MCF 10A (cell line): ENCODE results near the gene NRXN3. TPM values are rescaled to one million over a fixed set of nuclear protein-coding genes. Genes with fewer than 3 reads are reported as not detected.

Source experiments
- BruUV-seq: library from RNA; stranded (reverse); fragments of 400-500 nt; replicated peaks from 2 replicates; lab custom pipeline; 2021; lab: Mats Ljungman, UMichigan
- CTCF ChIA-PET: fragments of 300-600 bp; sonication (Branson Sonifier 250); formaldehyde crosslinking; extraction: SDS; loops from one replicate; lab custom pipeline; 2021; ENCODE audit warnings: antibody characterized with exemption, inconsistent platforms; lab: Yijun Ruan, JAX
- POLR2A ChIA-PET: fragments of 300-600, 350-650 bp; sonication (Branson Sonifier 250); formaldehyde crosslinking; extraction: SDS; loops from one replicate; lab custom pipeline; 2020; ENCODE audit warnings: antibody characterized with exemption, inconsistent platforms; lab: Yijun Ruan, JAX
- DNase-seq: peaks from one replicate; pipeline ENCODE4 v3.0.0-alpha.2; 2018; ENCODE audit not compliant: unreplicated experiment
- H3K27ac Mint-ChIP-seq: one replicate; pipeline ENCODE4 v1.8.0; 2022; ENCODE audit warnings: mild to moderate bottlenecking, low read depth, mixed read lengths; ENCODE audit not compliant: unreplicated experiment
- H3K27me3 Mint-ChIP-seq: one replicate; pipeline ENCODE4 v1.8.0; 2022; ENCODE audit warnings: mixed read lengths; ENCODE audit not compliant: insufficient read depth, unreplicated experiment
- H3K36me3 Mint-ChIP-seq: one replicate; pipeline ENCODE4 v1.8.0; 2022; ENCODE audit warnings: mild to moderate bottlenecking, moderate library complexity, mixed read lengths; ENCODE audit not compliant: insufficient read depth, unreplicated experiment
- H3K4me1 Mint-ChIP-seq: one replicate; pipeline ENCODE4 v1.8.0; 2022; ENCODE audit warnings: mixed read lengths; ENCODE audit not compliant: insufficient read depth, unreplicated experiment
- H3K4me3 Mint-ChIP-seq: one replicate; pipeline ENCODE4 v1.8.0; 2022; ENCODE audit warnings: mild to moderate bottlenecking, moderate library complexity, mixed read lengths; ENCODE audit not compliant: unreplicated experiment
- H3K9me3 Mint-ChIP-seq: one replicate; pipeline ENCODE4 v1.8.0; 2022; ENCODE audit warnings: mixed read lengths; ENCODE audit not compliant: unreplicated experiment
- CTCF ChIP-seq: fragments of 200-600 bp; IDR thresholded peaks from one replicate; pipeline ENCODE4 v1.8.0; 2022; ENCODE audit warnings: antibody characterized with exemption, mild to moderate bottlenecking; ENCODE audit not compliant: unreplicated experiment
- intact Hi-C: fragments of 100-400 bp; cut with micrococcal nuclease; formaldehyde crosslinking; loops from 2 replicates; pipeline ENCODE4 v1.14.1; 2022
- total RNA-seq: library from RNA; stranded (reverse); gene quantifications from 2 replicates; pipeline ENCODE4 v1.2.3, GENCODE V29; 2022

The NRXN3 gene
- total RNA-seq, 1 experiment from 2014 or later, result not detected

DNA sequence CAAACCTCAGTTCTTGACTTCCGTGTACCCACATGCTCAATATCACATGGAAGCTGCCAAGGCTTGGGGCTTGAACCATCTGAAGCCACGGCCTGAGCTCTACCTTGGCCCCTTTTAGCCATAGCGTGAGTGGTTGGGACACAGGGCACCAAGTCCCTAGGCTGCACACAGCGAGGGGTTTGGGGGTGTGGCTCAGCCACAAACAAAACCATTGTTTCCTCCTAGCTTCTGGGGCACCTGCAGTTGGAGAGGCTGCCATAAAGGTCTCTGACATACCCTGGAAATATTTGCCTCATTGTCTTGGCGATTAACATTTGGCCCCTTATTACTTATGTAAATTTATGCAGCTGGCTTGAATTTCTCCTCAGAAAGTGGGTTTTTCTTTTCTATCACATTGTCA is 628.6 kb downstream of the NRXN3 start:
- POLR2A ChIA-PET, result no interaction called here
- H3K4me1 Mint-ChIP-seq, result no peaks in the 10 kb centered on the region

DNA sequence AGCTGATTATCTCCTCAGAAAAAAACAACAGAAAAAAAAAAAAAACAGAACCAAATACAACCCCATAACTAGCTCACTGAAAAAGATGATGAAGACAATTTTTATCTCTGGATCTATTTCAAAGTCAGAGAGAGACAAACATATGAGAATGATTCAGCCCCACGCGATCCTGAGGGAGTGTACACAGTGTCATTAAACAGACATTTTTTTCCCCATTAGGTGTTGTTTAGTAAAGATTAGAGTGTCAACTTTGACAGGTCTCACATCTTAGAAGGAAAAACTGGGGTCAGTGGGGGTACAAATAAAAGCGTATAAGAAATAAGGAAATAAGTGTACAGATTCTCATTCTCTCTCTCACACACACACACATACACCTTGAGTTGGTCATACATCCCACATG is 635.4 kb downstream of the NRXN3 start:
- peak overlapping the region; percentile 41 for H3K27ac Mint-ChIP-seq
- H3K4me1 Mint-ChIP-seq, result peaks cover 13% of the 10 kb centered on the region
- no peak for DNase-seq
- TF ChIP-seq CTCF, result no peak
- ChIA-PET POLR2A (interaction anchor here (1.4 kb wide), 1 partner anchor 10 kb away, joined by 3 read pairs; no protein-coding TSS in a partner anchor), CTCF (interaction anchor here (0.6 kb wide), 2 partner anchors 88 to 641 kb away, joined by 3 to 4 read pairs; no protein-coding TSS in a partner anchor)
- H3K36me3 Mint-ChIP-seq, result no peaks in the 10 kb centered on the region
- no TSS peak for BruUV-seq
- intact Hi-C loops, result no loop called here
- H3K27me3 Mint-ChIP-seq, result no peaks in the 10 kb centered on the region
- H3K9me3 Mint-ChIP-seq, result no peaks in the 10 kb centered on the region
- H3K4me3 Mint-ChIP-seq, result no peak overlapping the region

More for the DNA sequence above, 628.6 kb downstream of the NRXN3 start:
- CTCF ChIA-PET, result no interaction called here
- intact Hi-C loops, result no loop called here
- no peak for DNase-seq
- BruUV-seq, result no TSS peak
- Mint-ChIP-seq H3K9me3 (no peaks in the 10 kb centered on the region), H3K27me3 (no peaks in the 10 kb centered on the region), H3K4me3 (no peak overlapping the region), H3K27ac (no peak overlapping the region), H3K36me3 (no peaks in the 10 kb centered on the region)
- no peak for TF ChIP-seq CTCF

- BruUV-seq, result no TSS peak
- intact Hi-C loops, result no loop called here
- Mint-ChIP-seq H3K36me3 (no peaks in the 10 kb centered on the region), H3K9me3 (no peaks in the 10 kb centered on the region), H3K4me3 (no peak overlapping the region), H3K27ac (no peak overlapping the region), H3K27me3 (no peaks in the 10 kb centered on the region), H3K4me1 (peaks cover 9% of the 10 kb centered on the region)
- ChIA-PET CTCF (interaction anchor here (1.2 kb wide), 1 partner anchor 65 kb away, joined by 3 read pairs; no protein-coding TSS in a partner anchor), POLR2A (no interaction called here)
- TF ChIP-seq CTCF, result no peak
- no peak for DNase-seq
Measured at GRCh38 chr14:78823035-78823434, 652.9 kb downstream of the NRXN3 start.

GRCh38 chr14:78823516-78823915 is 653.3 kb downstream of the NRXN3 start:
- TF ChIP-seq CTCF, result no peak
- Mint-ChIP-seq H3K27me3 (peaks cover 3% of the 10 kb centered on the region), H3K4me1 (peaks cover 9% of the 10 kb centered on the region), H3K4me3 (no peak overlapping the region), H3K36me3 (no peaks in the 10 kb centered on the region), H3K9me3 (no peaks in the 10 kb centered on the region), H3K27ac (no peak overlapping the region)
- DNase-seq, result no peak
- CTCF ChIA-PET, result interaction anchor here (0.6 to 1.2 kb wide), 2 partner anchors 66 to 636 kb away, joined by 3 to 4 read pairs; no protein-coding TSS in a partner anchor
- intact Hi-C loops, result no loop called here
- POLR2A ChIA-PET, result no interaction called here
- BruUV-seq, result no TSS peak
